Stimulated activated CD4-positive, alpha-beta T cell treated with anti-CD3 and anti-CD28 coated beads, Interleukin-12 subunit alpha, Interleukin-12 subunit beta, amount 100 ng/mL, for 4 hours (primary cell): ENCODE data around the gene TMPRSS15.

Experiments used
- DNase-seq: peaks from one replicate; pipeline ENCODE4 v3.0.0-alpha.2; 2020

TMPRSS15 gene

GRCh38 chr21:18235545-18235944 lies 168.0 kb downstream of the TMPRSS15 start:
- DNase-seq = no peak

GRCh38 chr21:18228060-18228739 lies 175.4 kb downstream of the TMPRSS15 start:
- no peak for DNase-seq

GRCh38 chr21:18222346-18222745 lies 181.2 kb downstream of the TMPRSS15 start:
- no peak for DNase-seq

GRCh38 chr21:18220498-18220897 lies 183.1 kb downstream of the TMPRSS15 start:
- DNase-seq = no peak
